Activated T-helper 17 cell treated with anti-CD3 and anti-CD28 coated beads, Interleukin-2, amount 50 U/mL, for 72 hours (primary cell): ENCODE results near the gene CISTR. TPM values are rescaled to one million over a fixed set of nuclear protein-coding genes. Genes with fewer than 3 reads are reported as not detected.

Experiments
- ATAC-seq: fragments of 150-1000 bp; cut with Tn5 transposase; replicated peaks from 2 replicates; pipeline ENCODE4 v1.10.0; 2021; ENCODE audit warnings: mild to moderate bottlenecking, moderate library complexity
- H3K27ac Mint-ChIP-seq: one replicate; pipeline ENCODE4 v1.8.0; 2022; ENCODE audit warnings: mixed read lengths
- H3K27me3 Mint-ChIP-seq: one replicate; pipeline ENCODE4 v1.8.0; 2022; ENCODE audit warnings: mixed read lengths
- H3K36me3 Mint-ChIP-seq: one replicate; pipeline ENCODE4 v1.8.0; 2022; ENCODE audit warnings: low read depth, mild to moderate bottlenecking, mixed read lengths
- H3K4me1 Mint-ChIP-seq: one replicate; pipeline ENCODE4 v1.8.0; 2022; ENCODE audit warnings: mixed read lengths
- H3K4me3 Mint-ChIP-seq: one replicate; pipeline ENCODE4 v1.8.0; 2022; ENCODE audit warnings: mild to moderate bottlenecking, mixed read lengths
- H3K9me3 Mint-ChIP-seq: one replicate; pipeline ENCODE4 v1.8.0; 2022; ENCODE audit warnings: mixed read lengths
- total RNA-seq, 2 donors: library from RNA; stranded (reverse); gene quantifications; one replicate each; pipeline ENCODE4 v1.2.3, GENCODE V29; 2022

CISTR gene
- total RNA-seq, 2 donors from 2014 or later = not detected

GRCh38 chr12:53756300-53757100 is 4.7 kb upstream of the CISTR start:
- peak overlapping the region; percentile 85 for H3K27ac Mint-ChIP-seq
- peak; percentile 67 for ATAC-seq

GRCh38 chr12:53755893-53756292 is 4.1 kb upstream of the CISTR start:
- no peaks in the 10 kb centered on the region for H3K36me3 Mint-ChIP-seq
- H3K4me1 Mint-ChIP-seq = peaks cover 8% of the 10 kb centered on the region
- H3K27me3 Mint-ChIP-seq = peaks cover 31% of the 10 kb centered on the region
- H3K4me3 Mint-ChIP-seq = peak overlapping the region; percentile 75
- no peaks in the 10 kb centered on the region for H3K9me3 Mint-ChIP-seq
- peak overlapping the region; percentile 85 for H3K27ac Mint-ChIP-seq
- no peak for ATAC-seq

More at GRCh38 chr12:53756300-53757100, 4.7 kb upstream of the CISTR start:
- H3K9me3 Mint-ChIP-seq = no peaks in the 10 kb centered on the region
- peaks cover 35% of the 10 kb centered on the region for H3K27me3 Mint-ChIP-seq
- H3K36me3 Mint-ChIP-seq = no peaks in the 10 kb centered on the region
- H3K4me3 Mint-ChIP-seq = peak overlapping the region; percentile 75
- H3K4me1 Mint-ChIP-seq = peaks cover 8% of the 10 kb centered on the region

GRCh38 chr12:53755451-53755891 is 3.7 kb upstream of the CISTR start:
- Mint-ChIP-seq H3K27ac (no peak overlapping the region), H3K36me3 (no peaks in the 10 kb centered on the region), H3K4me1 (peaks cover 8% of the 10 kb centered on the region)

GRCh38 chr12:53754633-53755264 is 3.0 kb upstream of the CISTR start:
- Mint-ChIP-seq H3K27me3 (peaks cover 22% of the 10 kb centered on the region), H3K4me3 (no peak overlapping the region), H3K4me1 (peaks cover 8% of the 10 kb centered on the region), H3K27ac (no peak overlapping the region), H3K36me3 (no peaks in the 10 kb centered on the region), H3K9me3 (no peaks in the 10 kb centered on the region)
- no peak for ATAC-seq

More at GRCh38 chr12:53755451-53755891, 3.7 kb upstream of the CISTR start:
- peak overlapping the region; percentile 75 for H3K4me3 Mint-ChIP-seq
- ATAC-seq = no peak
- H3K27me3 Mint-ChIP-seq = peaks cover 27% of the 10 kb centered on the region
- H3K9me3 Mint-ChIP-seq = no peaks in the 10 kb centered on the region

- Mint-ChIP-seq H3K4me3 (no peak overlapping the region), H3K4me1 (peaks cover 8% of the 10 kb centered on the region), H3K9me3 (no peaks in the 10 kb centered on the region), H3K27ac (no peak overlapping the region), H3K27me3 (peaks cover 17% of the 10 kb centered on the region), H3K36me3 (no peaks in the 10 kb centered on the region)
- no peak for ATAC-seq
These were observed 2.4 kb upstream of the CISTR start for GRCh38 chr12:53754188-53754585.

- Mint-ChIP-seq H3K4me3 (no peak overlapping the region), H3K36me3 (no peaks in the 10 kb centered on the region), H3K9me3 (no peaks in the 10 kb centered on the region)
These were observed 842 bp upstream of the CISTR start for GRCh38 chr12:53752621-53753020.

GRCh38 chr12:53752192-53752601 is 418 bp upstream of the CISTR start:
- Mint-ChIP-seq H3K4me3 (no peak overlapping the region), H3K4me1 (peaks cover 14% of the 10 kb centered on the region), H3K9me3 (no peaks in the 10 kb centered on the region), H3K36me3 (no peaks in the 10 kb centered on the region), H3K27me3 (peaks cover 4% of the 10 kb centered on the region), H3K27ac (no peak overlapping the region)
- ATAC-seq = no peak

More at GRCh38 chr12:53752621-53753020, 842 bp upstream of the CISTR start:
- Mint-ChIP-seq H3K27me3 (peaks cover 4% of the 10 kb centered on the region), H3K27ac (no peak overlapping the region), H3K4me1 (peaks cover 10% of the 10 kb centered on the region)
- ATAC-seq = no peak

- no peaks in the 10 kb centered on the region for H3K36me3 Mint-ChIP-seq
- H3K27ac Mint-ChIP-seq = no peak overlapping the region
- H3K4me3 Mint-ChIP-seq = no peak overlapping the region
- H3K9me3 Mint-ChIP-seq = no peaks in the 10 kb centered on the region
- peak; percentile 26 for ATAC-seq
- peaks cover 11% of the 10 kb centered on the region for H3K4me1 Mint-ChIP-seq
- H3K27me3 Mint-ChIP-seq = peaks cover under 1% of the 10 kb centered on the region
These were observed 905 bp downstream of the CISTR start for GRCh38 chr12:53750812-53751335.

GRCh38 chr12:53749986-53750811 is 1.6 kb downstream of the CISTR start:
- Mint-ChIP-seq H3K4me3 (no peak overlapping the region), H3K27ac (no peak overlapping the region), H3K4me1 (peaks cover 11% of the 10 kb centered on the region), H3K27me3 (peaks cover 7% of the 10 kb centered on the region), H3K9me3 (no peaks in the 10 kb centered on the region), H3K36me3 (no peaks in the 10 kb centered on the region)
- ATAC-seq = no peak

- no peak overlapping the region for H3K27ac Mint-ChIP-seq
- H3K36me3 Mint-ChIP-seq = no peaks in the 10 kb centered on the region
- H3K4me3 Mint-ChIP-seq = no peak overlapping the region
- ATAC-seq = no peak
- no peaks in the 10 kb centered on the region for H3K9me3 Mint-ChIP-seq
- peaks cover 11% of the 10 kb centered on the region for H3K4me1 Mint-ChIP-seq
- peaks cover 14% of the 10 kb centered on the region for H3K27me3 Mint-ChIP-seq
These were observed 3.5 kb downstream of the CISTR start for GRCh38 chr12:53748072-53748840.

- Mint-ChIP-seq H3K4me3 (peak overlapping the region; percentile 37), H3K27ac (no peak overlapping the region), H3K27me3 (peaks cover 20% of the 10 kb centered on the region), H3K4me1 (peaks cover 11% of the 10 kb centered on the region), H3K36me3 (no peaks in the 10 kb centered on the region), H3K9me3 (no peaks in the 10 kb centered on the region)
- ATAC-seq = no peak
These were observed 4.7 kb downstream of the CISTR start for GRCh38 chr12:53747095-53747494.

- peak; percentile 87 for ATAC-seq
- Mint-ChIP-seq H3K9me3 (no peaks in the 10 kb centered on the region), H3K36me3 (no peaks in the 10 kb centered on the region), H3K4me3 (peak overlapping the region; percentile 37), H3K27ac (no peak overlapping the region), H3K4me1 (peaks cover 11% of the 10 kb centered on the region), H3K27me3 (peaks cover 20% of the 10 kb centered on the region)
These were observed 5.1 kb downstream of the CISTR start for GRCh38 chr12:53746592-53747092.

GRCh38 chr12:53744751-53745150 is 7.0 kb downstream of the CISTR start:
- Mint-ChIP-seq H3K9me3 (no peaks in the 10 kb centered on the region), H3K36me3 (no peaks in the 10 kb centered on the region), H3K4me3 (no peak overlapping the region), H3K27me3 (peaks cover 20% of the 10 kb centered on the region), H3K27ac (no peak overlapping the region), H3K4me1 (peaks cover 11% of the 10 kb centered on the region)
- ATAC-seq = no peak
